22Rv1 (cell line): Measurements from ENCODE around the gene HAND1.

Experiments
- H3K27ac ChIP-seq: fragments of 450-650 bp; 2 replicates; pipeline ENCODE4 v1.5.1; 2017
- ZFX ChIP-seq: fragments of 450-650 bp; IDR thresholded peaks from 2 replicates; pipeline ENCODE4 v1.6.1; 2017; ENCODE audit warnings: antibody characterized with exemption, borderline replicate concordance
- TF ChIP-seq, protein P1 (sequence below): fragments of 450-650 bp; IDR thresholded peaks from 2 replicates; pipeline ENCODE4 v1.5.1; 2017; ENCODE audit warnings: mild to moderate bottlenecking

Gene HAND1

GRCh38 chr5:154505567-154505966 is 27.5 kb upstream of the HAND1 start:
- no peak overlapping the region for H3K27ac ChIP-seq
- TF ChIP-seq, protein P1, sequence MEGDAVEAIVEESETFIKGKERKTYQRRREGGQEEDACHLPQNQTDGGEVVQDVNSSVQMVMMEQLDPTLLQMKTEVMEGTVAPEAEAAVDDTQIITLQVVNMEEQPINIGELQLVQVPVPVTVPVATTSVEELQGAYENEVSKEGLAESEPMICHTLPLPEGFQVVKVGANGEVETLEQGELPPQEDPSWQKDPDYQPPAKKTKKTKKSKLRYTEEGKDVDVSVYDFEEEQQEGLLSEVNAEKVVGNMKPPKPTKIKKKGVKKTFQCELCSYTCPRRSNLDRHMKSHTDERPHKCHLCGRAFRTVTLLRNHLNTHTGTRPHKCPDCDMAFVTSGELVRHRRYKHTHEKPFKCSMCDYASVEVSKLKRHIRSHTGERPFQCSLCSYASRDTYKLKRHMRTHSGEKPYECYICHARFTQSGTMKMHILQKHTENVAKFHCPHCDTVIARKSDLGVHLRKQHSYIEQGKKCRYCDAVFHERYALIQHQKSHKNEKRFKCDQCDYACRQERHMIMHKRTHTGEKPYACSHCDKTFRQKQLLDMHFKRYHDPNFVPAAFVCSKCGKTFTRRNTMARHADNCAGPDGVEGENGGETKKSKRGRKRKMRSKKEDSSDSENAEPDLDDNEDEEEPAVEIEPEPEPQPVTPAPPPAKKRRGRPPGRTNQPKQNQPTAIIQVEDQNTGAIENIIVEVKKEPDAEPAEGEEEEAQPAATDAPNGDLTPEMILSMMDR = no peak
- TF ChIP-seq ZFX = no peak

GRCh38 chr5:154503698-154504039 is 25.6 kb upstream of the HAND1 start:
- TF ChIP-seq, protein P1 = no peak
- TF ChIP-seq ZFX = no peak
- H3K27ac ChIP-seq = no peak overlapping the region

- TF ChIP-seq, protein P1 = no peak
- no peak for TF ChIP-seq ZFX
- no peak overlapping the region for H3K27ac ChIP-seq
These were observed 24.2 kb upstream of the HAND1 start for GRCh38 chr5:154502180-154502579.

GRCh38 chr5:154501566-154501965 is 23.5 kb upstream of the HAND1 start:
- TF ChIP-seq ZFX = no peak
- TF ChIP-seq, protein P1 = no peak
- no peak overlapping the region for H3K27ac ChIP-seq

DNA sequence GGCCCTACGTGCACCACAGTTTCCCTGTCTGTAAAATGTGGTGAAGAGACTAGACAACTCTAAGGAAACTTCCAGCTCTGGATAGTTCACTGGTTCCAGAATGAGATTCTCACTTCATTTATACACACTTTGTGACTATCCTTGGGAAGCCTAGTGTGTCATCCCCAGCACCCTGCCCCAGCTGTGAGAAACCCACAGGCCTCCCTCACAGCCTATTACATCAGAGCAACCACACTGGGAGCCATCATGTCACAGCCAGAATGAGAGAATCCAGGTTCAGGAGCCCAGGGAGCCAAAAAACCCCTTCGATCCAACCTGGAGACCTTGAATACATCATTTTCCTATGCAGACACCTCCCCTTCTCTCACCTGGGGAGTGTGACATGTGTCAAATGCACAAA is 21.0 kb upstream of the HAND1 start:
- no peak for TF ChIP-seq ZFX
- TF ChIP-seq, protein P1 = no peak
- H3K27ac ChIP-seq = no peak overlapping the region

GRCh38 chr5:154498591-154498990 is 20.6 kb upstream of the HAND1 start:
- TF ChIP-seq, protein P1 = no peak
- TF ChIP-seq ZFX = no peak
- no peak overlapping the region for H3K27ac ChIP-seq

GRCh38 chr5:154494036-154494435 is 16.0 kb upstream of the HAND1 start:
- TF ChIP-seq ZFX = no peak
- TF ChIP-seq, protein P1 = no peak
- H3K27ac ChIP-seq = no peak overlapping the region
